Chondrocyte (in vitro differentiated cells): Measurements from ENCODE around the gene ERG. TPM values are rescaled to one million over a fixed set of nuclear protein-coding genes. Genes with fewer than 3 reads are reported as not detected.

Experiments
- DNase-seq: peaks from one replicate; pipeline ENCODE4 v3.0.0; 2021; ENCODE audit warnings: mixed read lengths, low spot score
- H3K27ac Mint-ChIP-seq: one replicate; pipeline ENCODE4 v1.8.0; 2021; ENCODE audit warnings: mild to moderate bottlenecking, moderate library complexity, mixed read lengths; ENCODE audit not compliant: unreplicated experiment
- H3K27me3 Mint-ChIP-seq: 2 replicates; pipeline ENCODE4 v1.8.0; 2021; ENCODE audit warnings: low read depth, mixed read lengths
- H3K36me3 Mint-ChIP-seq: 2 replicates; pipeline ENCODE4 v1.8.0; 2021; ENCODE audit warnings: low read depth, mixed read lengths
- H3K4me1 Mint-ChIP-seq: 2 replicates; pipeline ENCODE4 v1.8.0; 2021; ENCODE audit warnings: low read depth, mild to moderate bottlenecking, mixed read lengths
- H3K4me3 Mint-ChIP-seq: one replicate; pipeline ENCODE4 v1.8.0; 2021; ENCODE audit warnings: mild to moderate bottlenecking, moderate library complexity, mixed read lengths; ENCODE audit not compliant: unreplicated experiment
- H3K9me3 Mint-ChIP-seq: 2 replicates; pipeline ENCODE4 v1.8.0; 2021; ENCODE audit warnings: low read depth, mixed read lengths
- CTCF ChIP-seq: fragments of 200-600 bp; sonication (generic); IDR thresholded peaks from 2 replicates; pipeline ENCODE4 v1.5.0; 2021; ENCODE audit warnings: antibody characterized with exemption, mild to moderate bottlenecking, moderate library complexity
- total RNA-seq: library from RNA; stranded (reverse); gene quantifications from 3 replicates; pipeline ENCODE4 v1.2.1, GENCODE V29; 2021

ERG gene
- total RNA-seq, 1 donor from 2014 or later, result 33.4 TPM

- no peak overlapping the region for H3K27ac Mint-ChIP-seq
- no peaks in the 10 kb centered on the region for H3K27me3 Mint-ChIP-seq
- H3K36me3 Mint-ChIP-seq, result peaks cover 3% of the 10 kb centered on the region
- no peak for TF ChIP-seq CTCF
- peaks cover 39% of the 10 kb centered on the region for H3K4me1 Mint-ChIP-seq
- no peak overlapping the region for H3K4me3 Mint-ChIP-seq
- no peak for DNase-seq
- H3K9me3 Mint-ChIP-seq, result no peaks in the 10 kb centered on the region
Measured at GRCh38 chr21:38476385-38476784, 21.9 kb downstream of the ERG start.

GRCh38 chr21:38475519-38475918, 22.8 kb downstream of the ERG start:
- Mint-ChIP-seq H3K4me3 (no peak overlapping the region), H3K27me3 (no peaks in the 10 kb centered on the region), H3K9me3 (no peaks in the 10 kb centered on the region), H3K27ac (no peak overlapping the region), H3K4me1 (peaks cover 48% of the 10 kb centered on the region), H3K36me3 (peaks cover 3% of the 10 kb centered on the region)
- no peak for TF ChIP-seq CTCF
- no peak for DNase-seq

- no peak overlapping the region for H3K27ac Mint-ChIP-seq
- no peaks in the 10 kb centered on the region for H3K27me3 Mint-ChIP-seq
- peaks cover 50% of the 10 kb centered on the region for H3K4me1 Mint-ChIP-seq
- no peak overlapping the region for H3K4me3 Mint-ChIP-seq
- no peak for DNase-seq
- no peaks in the 10 kb centered on the region for H3K9me3 Mint-ChIP-seq
- TF ChIP-seq CTCF, result no peak
- H3K36me3 Mint-ChIP-seq, result peaks cover 3% of the 10 kb centered on the region
Measured at GRCh38 chr21:38474796-38475195, 23.5 kb downstream of the ERG start.

- TF ChIP-seq CTCF, result no peak
- DNase-seq, result no peak
- Mint-ChIP-seq H3K4me1 (peaks cover 52% of the 10 kb centered on the region), H3K27me3 (no peaks in the 10 kb centered on the region), H3K9me3 (no peaks in the 10 kb centered on the region), H3K36me3 (peaks cover 4% of the 10 kb centered on the region), H3K27ac (no peak overlapping the region), H3K4me3 (no peak overlapping the region)
Measured at GRCh38 chr21:38474124-38474523, 24.2 kb downstream of the ERG start.

GRCh38 chr21:38472412-38473108, 25.7 kb downstream of the ERG start:
- H3K4me3 Mint-ChIP-seq, result no peak overlapping the region

More at GRCh38 chr21:38472412-38473108, 25.7 kb downstream of the ERG start:
- TF ChIP-seq CTCF, result no peak
- no peaks in the 10 kb centered on the region for H3K27me3 Mint-ChIP-seq
- no peak for DNase-seq
- peaks cover 4% of the 10 kb centered on the region for H3K36me3 Mint-ChIP-seq
- H3K4me1 Mint-ChIP-seq, result peaks cover 50% of the 10 kb centered on the region
- no peaks in the 10 kb centered on the region for H3K9me3 Mint-ChIP-seq
- no peak overlapping the region for H3K27ac Mint-ChIP-seq
